ENCODE data around the gene MYOCD. TPM values are rescaled to one million over a fixed set of nuclear protein-coding genes. Genes with fewer than 3 reads are reported as not detected.

The MYOCD gene
- total RNA-seq, 1 experiment from 2014 or later = 0.02 TPM

DNA sequence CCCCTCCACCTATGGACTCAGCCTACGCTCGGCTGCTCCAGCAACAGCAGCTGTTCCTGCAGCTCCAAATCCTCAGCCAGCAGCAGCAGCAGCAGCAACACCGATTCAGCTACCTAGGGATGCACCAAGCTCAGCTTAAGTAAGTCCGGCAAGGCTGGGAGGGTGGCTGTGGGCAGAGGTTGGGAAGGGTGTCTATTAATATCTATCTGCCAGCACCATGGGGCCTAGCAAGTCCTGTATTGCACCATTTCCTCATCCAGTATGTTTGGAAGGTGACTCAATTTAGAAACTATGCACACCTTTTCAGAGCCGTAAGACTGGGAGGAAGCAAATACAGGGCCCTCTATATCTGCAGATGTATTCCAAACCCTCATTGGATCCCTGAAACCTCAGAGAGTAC lies 78.6 kb downstream of the MYOCD start:
- DNase-seq (ENCODE audit: extremely low read depth, low read depth) = no peak

DNA sequence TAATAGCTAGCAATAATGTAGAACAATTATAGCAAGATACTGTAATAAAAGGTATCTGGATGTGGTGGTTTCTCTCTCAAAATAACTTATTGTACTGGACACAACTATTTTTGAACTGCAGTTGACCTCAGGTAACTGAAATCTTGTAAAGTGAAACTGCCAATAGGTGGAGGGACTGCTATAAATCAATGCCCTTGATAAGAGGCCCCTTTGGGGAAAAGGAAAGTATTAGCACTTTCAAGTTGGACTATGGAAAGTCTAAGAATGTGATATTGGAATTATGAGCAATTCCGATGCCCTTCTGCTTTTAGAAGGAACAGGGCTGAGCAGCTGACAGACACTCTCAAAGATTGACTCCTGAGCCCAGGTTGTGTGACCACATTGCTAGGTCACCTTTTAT lies 79.1 kb downstream of the MYOCD start:
- no peak for DNase-seq (ENCODE audit: extremely low read depth, low read depth)

DNA sequence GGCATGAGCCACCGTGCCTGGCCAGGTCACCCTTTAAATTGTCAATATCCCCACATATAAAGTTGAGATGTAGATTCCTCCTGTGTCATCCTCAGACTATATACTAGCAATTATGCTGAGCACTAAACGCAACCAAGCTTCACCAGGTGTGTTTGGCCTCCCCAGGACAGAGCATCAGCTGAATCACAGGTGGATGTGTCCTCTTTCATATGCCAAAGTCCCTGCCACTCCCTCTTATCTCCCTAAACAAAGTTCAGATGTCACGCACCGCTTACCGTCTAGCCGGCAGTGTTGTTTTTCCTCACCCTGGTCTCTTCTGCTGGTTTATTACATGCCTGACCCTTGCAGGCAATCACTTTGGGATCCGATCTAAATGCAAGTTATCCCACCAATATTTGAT lies 79.8 kb downstream of the MYOCD start:
- no peak for DNase-seq (ENCODE audit: extremely low read depth, low read depth)

DNA sequence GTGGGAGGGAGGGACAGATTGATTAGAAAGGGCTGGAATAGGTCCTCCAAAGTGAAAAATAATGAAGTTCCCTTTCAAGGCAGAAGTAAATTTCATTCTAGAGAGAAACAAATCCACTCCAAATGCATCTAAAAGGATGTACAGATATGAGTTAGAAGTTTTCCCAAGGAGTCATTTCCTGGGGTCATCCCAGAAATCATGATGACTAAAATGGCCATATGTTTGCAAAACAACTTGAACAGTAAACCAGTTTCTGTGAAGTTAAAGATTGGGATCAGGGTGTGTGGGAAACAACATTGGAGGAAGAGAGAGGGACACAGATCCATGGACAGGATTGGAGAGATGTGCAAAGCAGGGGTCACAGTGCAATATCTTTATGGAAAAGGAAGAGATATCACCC lies 91.1 kb downstream of the MYOCD start:
- DNase-seq (ENCODE audit: extremely low read depth, low read depth) = no peak

DNA sequence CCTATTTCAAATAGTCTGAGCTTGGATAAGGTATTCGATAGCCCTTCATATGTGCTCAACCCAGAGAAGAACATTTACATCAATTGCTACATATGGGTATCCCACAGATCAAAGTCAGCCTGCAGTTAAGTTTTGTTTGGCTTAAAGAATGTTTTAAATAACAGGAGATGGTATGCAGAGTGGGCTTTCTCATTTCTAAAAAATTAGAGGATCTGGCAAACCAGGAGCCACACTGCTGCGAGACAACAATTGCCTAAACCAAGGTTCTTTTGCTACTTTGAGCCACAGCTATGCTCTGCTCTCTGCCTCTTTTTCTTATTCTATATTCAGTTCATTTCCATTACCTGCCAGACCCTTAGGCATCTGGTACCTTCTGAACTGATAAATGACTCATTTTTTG lies 93.4 kb downstream of the MYOCD start:
- no peak for DNase-seq (ENCODE audit: extremely low read depth, low read depth)

DNA sequence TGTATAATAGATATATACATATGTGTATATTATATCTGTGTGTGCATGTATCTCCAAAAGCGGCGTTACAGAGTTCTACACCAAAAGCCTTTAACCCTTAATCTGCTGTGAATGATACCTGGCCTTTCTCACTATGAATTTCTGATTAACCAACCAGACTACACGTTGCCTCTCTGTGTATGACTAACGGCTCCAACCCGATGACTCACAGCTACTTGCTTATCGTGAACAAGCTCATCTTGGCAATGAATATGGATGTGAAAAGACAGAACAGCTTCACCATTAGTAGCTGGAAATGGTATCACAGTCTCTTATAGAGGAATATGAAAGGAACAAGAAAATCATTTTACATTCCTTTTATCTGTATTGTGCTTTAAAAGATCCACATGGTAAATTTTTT lies 99.9 kb downstream of the MYOCD start:
- DNase-seq (ENCODE audit: extremely low read depth, low read depth) = peak; percentile 29

DNA sequence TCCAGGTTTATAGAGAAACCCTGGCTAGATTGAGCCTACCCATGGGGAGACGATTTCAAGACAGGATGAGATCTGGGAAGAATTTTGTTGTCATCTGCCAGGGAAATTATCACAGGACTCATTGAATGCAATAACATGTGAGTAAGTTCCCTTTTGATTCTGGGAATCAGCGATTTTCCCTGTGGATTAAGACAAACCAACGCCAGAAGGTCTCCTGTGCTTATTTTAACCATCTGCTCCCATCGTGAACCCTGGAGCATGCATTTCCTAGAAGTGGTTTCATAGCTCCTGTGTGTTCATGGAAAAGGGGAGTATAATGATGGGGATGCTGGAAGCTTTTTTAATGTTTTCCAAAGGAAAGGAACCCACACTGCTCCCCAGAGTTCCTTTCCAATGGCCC lies 102.6 kb downstream of the MYOCD start:
- no peak for DNase-seq (ENCODE audit: extremely low read depth, low read depth)

DNA sequence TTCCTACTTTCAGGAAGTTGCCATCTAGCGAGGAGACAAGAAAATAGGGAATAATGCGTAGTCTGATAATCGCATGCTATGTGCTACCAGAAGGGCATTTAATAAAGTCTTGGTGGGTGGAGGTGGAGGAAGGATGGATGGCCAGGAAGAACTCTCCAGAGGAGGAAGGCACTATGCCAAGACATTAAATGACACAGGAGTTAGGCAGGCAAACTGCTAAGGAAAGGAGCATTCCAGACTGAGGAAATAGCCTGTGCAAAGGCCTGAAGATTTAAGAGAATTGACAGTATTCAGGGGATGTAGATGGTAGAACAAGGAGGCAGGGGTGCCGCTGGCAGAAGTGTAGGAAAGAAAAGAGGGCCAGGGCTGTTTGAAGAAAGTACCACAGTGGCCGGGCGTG lies 104.3 kb downstream of the MYOCD start:
- no peak for DNase-seq (ENCODE audit: extremely low read depth, low read depth)

DNA sequence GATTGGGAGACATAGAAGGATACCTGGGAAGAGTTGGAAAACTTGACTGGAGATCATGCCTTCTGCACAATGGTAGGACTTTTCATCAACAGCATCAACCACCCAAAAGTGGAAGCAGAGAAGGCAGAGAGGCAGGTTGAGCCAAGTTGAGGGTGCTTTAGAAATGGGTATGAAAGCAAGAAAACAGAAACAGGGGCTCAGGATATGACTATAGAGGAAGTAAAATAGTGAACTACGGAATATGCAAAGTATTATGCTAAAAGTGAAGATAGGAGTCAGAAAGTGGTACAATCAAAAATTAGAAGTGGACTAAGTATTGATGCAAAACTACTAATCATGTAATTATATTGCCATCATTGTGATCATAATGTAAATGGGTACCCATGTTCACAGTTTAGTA lies 107.5 kb downstream of the MYOCD start:
- DNase-seq (ENCODE audit: extremely low read depth, low read depth) = no peak

DNA sequence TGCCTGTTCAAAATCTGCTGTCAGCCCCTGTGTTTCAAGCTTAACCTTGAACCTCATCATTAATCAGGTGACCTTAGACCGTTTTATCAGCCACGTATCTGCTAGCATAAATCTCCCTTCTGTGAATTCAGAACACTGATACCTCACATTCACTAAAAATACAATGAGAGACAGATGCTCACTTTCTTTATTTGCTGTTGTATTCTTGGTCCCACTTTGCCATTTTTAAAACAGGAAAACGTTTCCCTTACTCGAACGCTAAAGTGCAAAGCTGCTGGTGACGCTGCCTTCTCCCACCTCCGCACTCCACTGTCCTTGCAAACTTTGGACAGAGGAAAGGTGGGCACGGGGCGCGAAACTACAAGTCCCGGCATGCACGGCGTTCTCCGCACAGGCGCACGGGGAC lies 123.4 kb downstream of the MYOCD start:
- no peak for DNase-seq (ENCODE audit: extremely low read depth, low read depth)

DNA sequence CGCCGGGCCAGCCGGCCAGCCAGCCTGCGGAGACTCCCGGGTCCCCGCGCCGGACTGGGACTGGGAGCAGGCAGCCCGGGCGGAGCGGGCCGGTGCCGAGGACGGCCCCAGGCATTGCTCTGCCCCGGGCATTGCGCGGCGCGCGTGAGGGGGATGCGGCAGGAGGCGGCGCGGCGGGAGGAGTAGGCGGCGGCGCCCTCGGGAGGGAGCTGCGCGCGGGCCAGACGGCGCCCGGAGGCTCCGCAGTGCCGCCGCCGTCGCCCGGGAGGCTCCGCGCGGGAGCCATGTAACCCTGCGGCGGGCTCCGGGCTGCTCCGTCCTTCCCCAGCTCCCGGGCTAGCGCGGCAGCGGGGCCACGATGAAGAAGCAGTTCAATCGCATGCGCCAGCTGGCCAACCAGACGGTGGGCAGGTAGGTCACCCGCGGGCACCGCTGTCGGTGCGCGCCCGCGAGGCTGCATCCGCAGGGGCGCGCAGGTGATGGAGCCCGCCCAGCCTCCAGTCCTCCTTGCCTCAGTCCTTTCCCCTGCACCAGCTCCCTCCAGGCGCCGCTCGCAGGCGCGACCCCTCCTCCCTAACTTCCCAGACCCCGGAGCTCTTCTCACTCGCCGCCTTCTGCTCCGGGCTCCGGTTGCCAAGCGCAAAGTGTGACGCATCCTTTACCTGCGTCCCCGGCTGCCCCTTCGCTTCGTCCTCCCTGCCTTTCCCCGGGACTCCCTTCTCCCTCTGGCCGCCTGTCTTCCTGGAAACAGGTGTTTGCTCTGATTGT lies 124.0 kb downstream of the MYOCD start, which contains the start of gene ARHGAP44:
ARHGAP44 (plus strand) TSS at position 18 of the 768 bp plus-strand sequence; CDS start at position 359, 341 bp downstream.
- peak; percentile 26 for DNase-seq (ENCODE audit: extremely low read depth, low read depth)

DNA sequence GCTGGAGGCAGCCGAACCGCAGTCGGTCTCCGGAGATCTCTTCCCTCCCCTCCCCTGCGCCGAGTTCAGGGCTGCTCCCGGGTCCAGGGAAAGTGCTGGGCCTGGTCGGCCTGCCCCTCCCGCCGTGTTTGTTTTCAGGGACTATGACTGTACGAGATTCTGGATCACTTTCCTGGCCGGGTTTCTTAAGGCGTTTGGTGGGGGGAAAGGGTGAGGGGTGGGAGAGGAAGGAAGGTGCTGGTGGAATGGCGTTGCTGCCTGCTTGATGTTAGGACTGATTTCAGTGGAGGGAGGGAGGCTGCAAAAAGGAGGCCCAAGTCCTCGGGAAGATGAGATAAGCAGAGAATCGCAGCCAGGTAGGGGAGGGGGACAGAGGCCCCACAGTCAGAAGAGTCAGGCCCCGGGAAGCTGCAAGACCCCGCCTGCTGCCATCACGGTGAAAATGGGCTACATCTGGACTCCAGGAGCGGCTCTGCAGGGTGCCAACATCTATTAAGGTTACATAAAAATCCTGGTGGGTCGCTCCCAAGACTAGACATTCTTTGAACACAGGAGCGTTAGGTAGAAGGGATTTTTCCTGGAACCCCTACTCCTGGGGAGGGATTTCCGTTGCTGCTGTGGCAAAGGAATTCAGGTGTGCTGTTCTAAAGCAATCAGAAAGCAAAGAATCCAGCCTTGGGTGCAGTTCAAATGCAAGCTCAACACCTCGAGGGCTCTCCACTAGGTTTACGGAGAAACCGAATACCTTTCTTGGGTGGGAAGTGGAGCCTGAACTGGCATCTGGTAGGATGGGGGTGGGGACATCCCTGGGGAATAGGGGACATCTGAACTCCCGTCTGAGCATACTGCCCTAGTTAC lies 124.8 kb downstream of the MYOCD start:
- DNase-seq (ENCODE audit: extremely low read depth, low read depth) = no peak

DNA sequence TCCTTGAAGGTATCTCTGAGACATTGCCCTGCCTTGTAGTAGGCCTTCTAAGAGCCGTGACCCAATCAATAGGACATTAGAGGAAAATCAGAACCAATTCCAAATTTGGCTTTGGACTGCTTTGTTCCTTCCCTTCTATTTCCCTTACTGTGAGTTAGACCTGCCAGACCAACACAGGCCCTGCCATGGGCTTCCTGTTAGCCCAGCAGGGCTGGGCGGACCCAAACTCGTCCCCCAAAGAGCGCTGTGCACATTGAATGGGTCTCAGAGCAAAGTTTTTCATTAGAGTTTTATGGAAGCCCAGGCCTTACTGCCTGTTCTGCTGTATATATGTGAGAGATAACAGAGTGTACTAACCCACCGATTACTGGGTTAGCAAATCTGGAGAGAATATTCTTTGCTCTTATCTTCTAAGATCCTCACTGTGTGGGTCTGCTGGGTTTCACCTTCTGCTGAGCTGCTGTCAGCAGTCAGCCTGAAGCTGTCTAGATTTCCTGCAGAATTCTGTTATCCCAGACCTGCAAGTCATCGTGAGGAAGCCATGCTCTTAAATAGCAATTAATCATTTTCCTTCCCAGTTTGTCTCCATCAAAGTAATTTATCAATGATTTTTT lies 129.3 kb downstream of the MYOCD start:
- DNase-seq (ENCODE audit: extremely low read depth, low read depth) = no peak

DNA sequence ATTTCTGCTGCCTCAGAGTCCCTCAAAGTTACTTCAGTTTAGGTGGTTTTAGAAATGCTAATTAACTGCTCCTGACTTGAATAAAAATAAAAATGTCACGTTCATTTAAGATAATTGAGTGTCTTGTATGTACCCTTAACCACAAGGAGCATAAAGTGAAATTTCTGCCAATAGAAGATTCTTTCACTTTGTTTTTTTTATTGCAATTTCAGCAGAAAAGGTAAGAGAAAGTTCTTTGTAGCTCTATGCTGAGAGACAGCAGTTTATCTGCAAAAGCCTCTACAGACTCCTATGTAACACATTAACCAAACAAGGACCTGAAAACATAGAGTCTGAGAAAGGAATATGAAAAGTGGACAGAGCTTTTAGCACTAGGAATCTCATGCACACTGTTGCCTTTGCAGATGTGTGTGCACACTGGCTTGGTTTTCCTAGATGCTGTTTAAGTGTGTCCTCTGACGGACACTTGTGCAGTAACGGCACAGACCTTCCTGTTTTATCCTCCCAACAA lies 135.2 kb downstream of the MYOCD start:
- no peak for DNase-seq (ENCODE audit: extremely low read depth, low read depth)

DNA sequence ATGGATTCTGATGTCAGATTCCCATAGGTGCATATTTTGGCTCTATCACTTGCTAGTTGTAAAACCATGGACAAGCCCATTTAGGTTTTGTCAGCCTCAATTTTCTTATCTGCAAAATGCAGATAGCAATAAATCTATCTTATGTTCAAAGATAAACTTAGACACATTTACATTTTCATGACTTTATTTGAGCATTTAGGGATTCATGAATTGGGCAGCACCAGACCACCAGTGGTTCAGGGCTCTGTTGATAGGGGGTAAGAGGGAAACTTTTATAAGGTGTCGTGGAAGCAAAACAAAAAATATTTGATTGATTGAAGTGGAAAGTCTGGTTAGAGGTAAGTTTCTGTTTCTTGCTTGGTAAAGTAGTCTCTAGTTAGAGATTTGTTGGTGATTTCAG lies 140.9 kb downstream of the MYOCD start:
- no peak for DNase-seq (ENCODE audit: extremely low read depth, low read depth)

DNA sequence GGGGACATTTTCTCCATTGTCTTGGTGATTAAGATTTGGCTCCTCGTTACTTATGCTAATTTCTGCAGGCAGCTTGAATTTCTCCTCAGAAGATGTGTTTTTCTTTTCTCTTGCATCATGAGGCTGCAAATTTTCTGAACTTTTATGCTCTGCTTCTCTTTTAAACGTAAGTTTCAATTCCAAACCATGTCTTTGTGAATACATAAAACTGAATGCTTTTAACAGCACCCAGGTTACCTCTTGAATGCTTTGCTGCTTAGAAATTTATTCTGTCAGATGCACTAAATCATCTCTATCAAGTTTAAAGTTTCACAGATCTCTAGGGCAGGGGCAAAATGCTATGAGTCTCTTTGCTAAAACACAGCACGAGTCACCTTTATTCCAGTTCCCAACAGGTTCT lies 143.0 kb downstream of the MYOCD start:
- no peak for DNase-seq (ENCODE audit: extremely low read depth, low read depth)

DNA sequence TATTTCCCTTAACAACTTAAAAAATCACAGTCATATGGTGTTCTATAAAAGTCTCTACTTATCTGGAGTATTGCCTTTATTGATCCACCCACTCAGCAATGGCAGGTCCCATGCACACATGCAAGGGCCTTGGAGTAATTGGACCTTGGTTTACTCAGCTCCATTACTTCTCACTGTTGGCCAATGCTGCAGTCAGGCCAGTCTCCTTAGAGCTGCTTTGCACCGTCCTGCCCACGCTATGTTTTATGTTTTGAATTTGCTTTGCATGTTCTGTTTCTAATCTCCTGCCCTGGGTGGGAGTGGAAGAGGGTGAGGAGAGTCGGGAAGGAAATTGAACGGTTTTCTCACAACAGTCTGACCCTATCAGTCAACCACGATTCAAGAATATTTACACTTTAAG lies 147.2 kb downstream of the MYOCD start:
- DNase-seq (ENCODE audit: extremely low read depth, low read depth) = no peak

DNA sequence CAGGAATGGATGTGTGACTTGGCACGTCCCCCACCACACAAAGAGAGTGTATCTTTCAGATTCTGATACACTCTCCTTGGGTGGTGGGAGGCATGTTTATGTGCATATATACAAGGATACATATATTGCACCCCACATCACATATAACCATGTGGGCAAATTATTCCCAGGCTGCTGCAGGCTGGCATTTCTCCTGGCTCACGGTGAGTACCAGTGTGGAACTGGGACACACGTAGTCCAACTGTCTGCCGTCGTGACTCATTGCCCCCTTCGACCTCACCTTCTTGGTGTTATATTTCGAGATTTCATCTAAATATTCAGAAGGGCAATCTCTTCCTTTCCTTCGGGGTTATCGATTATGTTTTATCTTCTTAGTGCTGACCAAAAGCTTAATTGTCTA lies 148.0 kb downstream of the MYOCD start:
- no peak for DNase-seq (ENCODE audit: extremely low read depth, low read depth)

DNA sequence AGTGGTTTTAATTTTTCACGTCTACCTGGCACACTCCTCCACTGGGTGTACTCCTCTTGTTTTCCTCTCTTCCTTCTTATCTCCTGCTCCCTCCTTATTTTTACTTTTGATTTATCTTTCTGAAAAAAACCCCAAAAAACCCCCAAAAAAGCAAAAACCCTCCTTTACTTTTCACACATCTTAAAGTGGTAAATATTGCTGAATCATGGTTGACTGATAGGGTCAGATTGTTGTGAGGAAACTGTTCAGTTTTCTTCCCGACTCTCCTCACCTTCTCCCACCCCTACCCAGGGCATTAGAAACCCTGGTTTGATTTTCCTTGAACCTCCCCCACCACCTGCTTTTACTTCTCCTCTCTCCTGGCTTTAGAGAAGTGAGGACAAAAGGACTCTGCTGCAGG lies 149.0 kb downstream of the MYOCD start:
- no peak for DNase-seq (ENCODE audit: extremely low read depth, low read depth)

DNA sequence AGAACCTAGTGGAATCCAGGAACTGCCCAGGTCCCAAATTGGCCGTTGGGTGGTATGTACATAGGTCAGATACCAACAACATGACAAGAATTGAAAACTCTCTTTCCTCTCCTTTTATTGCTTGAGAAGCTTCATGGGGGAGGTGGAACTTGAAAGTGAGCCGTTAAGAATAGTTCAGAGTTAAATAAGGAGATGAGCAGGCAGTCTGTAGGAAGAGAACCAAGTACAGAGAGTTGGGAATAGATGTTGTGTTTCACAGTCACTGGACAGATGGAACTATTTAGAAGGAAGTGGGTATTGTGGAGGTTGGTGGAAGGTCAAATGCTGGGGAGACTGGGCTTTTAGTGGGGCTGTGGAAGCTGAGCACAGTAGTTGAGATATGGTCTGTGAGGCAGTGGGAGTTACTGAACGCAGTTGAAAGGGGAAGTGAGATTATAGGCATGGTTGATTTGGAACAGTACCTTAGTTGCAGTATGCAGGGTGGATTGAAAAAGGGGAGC lies 150.0 kb downstream of the MYOCD start:
- DNase-seq (ENCODE audit: extremely low read depth, low read depth) = no peak
